ENCODE data around the gene PHACTR3.
"Not testable (repeated sequence)": the region's sequence is repeated elsewhere in the genome, so short reads cannot be mapped to it uniquely, and the experiment has no call there.

Gene PHACTR3

DNA sequence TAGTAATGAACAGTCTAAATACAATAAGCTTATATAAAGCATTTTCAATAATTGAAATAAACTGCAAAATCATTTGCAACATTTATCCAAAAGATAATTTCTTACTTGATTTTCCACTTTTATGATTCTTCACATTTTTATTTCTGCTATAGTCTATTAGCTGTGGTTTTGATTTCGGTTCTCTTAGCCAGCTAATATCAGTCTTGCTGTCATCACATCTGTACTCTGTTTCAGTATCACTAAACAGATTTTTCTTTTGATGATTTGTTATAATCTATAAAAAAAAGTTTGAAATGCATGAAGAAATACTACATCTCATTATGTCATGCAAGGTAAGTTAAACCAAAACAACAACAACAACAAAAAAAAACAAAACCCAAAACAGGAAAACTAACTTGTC, 275.9 kb downstream of the PHACTR3 start:
- Histone ChIP-seq H3K4me1 (ENCODE audit: control insufficient read depth, insufficient read depth, low read length) (no peaks in the 10 kb centered on the region), H3K9ac (ENCODE audit: low read length) (no peak overlapping the region), H3K36me3 (ENCODE audit: control insufficient read depth, insufficient read depth, low read length) (no peaks in the 10 kb centered on the region), H3K9me3 (ENCODE audit: control insufficient read depth, low read length) (no peaks in the 10 kb centered on the region), H3K4me3 (ENCODE audit: low read length) (no peak overlapping the region), H3K27me3 (ENCODE audit: control insufficient read depth, insufficient read depth, low read length) (no peaks in the 10 kb centered on the region)

GRCh38 chr20:59884494-59884893, 280.2 kb downstream of the PHACTR3 start:
- H3K27me3 ChIP-seq (ENCODE audit: control insufficient read depth, insufficient read depth, low read length): no peaks in the 10 kb centered on the region
- H3K9me3 ChIP-seq (ENCODE audit: control insufficient read depth, low read length): no peaks in the 10 kb centered on the region
- H3K9ac ChIP-seq (ENCODE audit: low read length): no peak overlapping the region
- no peaks in the 10 kb centered on the region for H3K4me1 ChIP-seq (ENCODE audit: control insufficient read depth, insufficient read depth, low read length)
- no peak overlapping the region for H3K4me3 ChIP-seq (ENCODE audit: low read length)
- no peaks in the 10 kb centered on the region for H3K36me3 ChIP-seq (ENCODE audit: control insufficient read depth, insufficient read depth, low read length)

GRCh38 chr20:59888050-59888449, 283.7 kb downstream of the PHACTR3 start:
- Histone ChIP-seq H3K27me3 (ENCODE audit: control insufficient read depth, insufficient read depth, low read length) (no peaks in the 10 kb centered on the region), H3K36me3 (ENCODE audit: control insufficient read depth, insufficient read depth, low read length) (no peaks in the 10 kb centered on the region), H3K4me3 (ENCODE audit: low read length) (no peak overlapping the region), H3K9ac (ENCODE audit: low read length) (no peak overlapping the region), H3K4me1 (ENCODE audit: control insufficient read depth, insufficient read depth, low read length) (no peaks in the 10 kb centered on the region), H3K9me3 (ENCODE audit: control insufficient read depth, low read length) (no peaks in the 10 kb centered on the region)

DNA sequence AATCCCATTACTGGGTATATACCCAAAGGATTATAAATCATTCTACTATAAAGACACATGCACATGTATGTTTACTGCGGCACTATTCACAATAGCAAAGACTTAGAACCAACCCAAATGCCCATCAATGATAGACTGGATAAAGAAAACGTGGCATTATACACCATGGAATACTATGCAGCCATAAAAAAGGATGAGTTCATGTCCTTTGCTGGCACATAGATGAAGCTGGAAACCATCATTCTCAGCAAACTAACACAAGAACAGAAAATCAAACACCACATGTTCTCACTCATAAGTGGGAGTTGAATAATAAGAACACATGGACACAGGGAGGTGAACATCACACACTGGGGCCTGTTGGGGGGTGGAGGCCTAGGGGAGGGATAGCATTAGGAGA, 285.7 kb downstream of the PHACTR3 start:
- not testable (repeated sequence) for H3K4me1 ChIP-seq (ENCODE audit: control insufficient read depth, insufficient read depth, low read length); H3K36me3 ChIP-seq (ENCODE audit: control insufficient read depth, insufficient read depth, low read length); H3K9ac ChIP-seq (ENCODE audit: low read length); H3K27me3 ChIP-seq (ENCODE audit: control insufficient read depth, insufficient read depth, low read length); H3K4me3 ChIP-seq (ENCODE audit: low read length); H3K9me3 ChIP-seq (ENCODE audit: control insufficient read depth, low read length)

DNA sequence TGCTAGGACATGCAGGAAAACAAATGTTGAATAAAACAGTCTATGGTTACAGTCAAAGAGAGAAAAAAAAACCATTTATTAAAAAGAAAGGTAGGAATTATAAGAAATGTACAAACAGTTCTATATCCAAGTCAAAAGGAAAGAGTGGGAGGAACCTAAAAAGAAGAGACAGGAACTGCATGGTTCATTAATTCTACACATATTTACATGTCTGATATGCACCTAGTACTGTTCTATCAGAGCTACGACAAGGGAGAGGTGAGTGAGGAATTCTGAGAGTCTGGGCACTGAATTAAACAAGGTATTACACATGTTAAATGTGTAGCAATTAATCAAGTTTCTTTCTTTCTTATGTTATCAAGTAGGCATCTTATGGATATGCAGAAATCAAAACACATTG, 287.2 kb downstream of the PHACTR3 start:
- H3K4me3 ChIP-seq (ENCODE audit: low read length): no peak overlapping the region
- no peaks in the 10 kb centered on the region for H3K36me3 ChIP-seq (ENCODE audit: control insufficient read depth, insufficient read depth, low read length)
- no peaks in the 10 kb centered on the region for H3K9me3 ChIP-seq (ENCODE audit: control insufficient read depth, low read length)
- no peaks in the 10 kb centered on the region for H3K4me1 ChIP-seq (ENCODE audit: control insufficient read depth, insufficient read depth, low read length)
- no peaks in the 10 kb centered on the region for H3K27me3 ChIP-seq (ENCODE audit: control insufficient read depth, insufficient read depth, low read length)
- H3K9ac ChIP-seq (ENCODE audit: low read length): no peak overlapping the region

DNA sequence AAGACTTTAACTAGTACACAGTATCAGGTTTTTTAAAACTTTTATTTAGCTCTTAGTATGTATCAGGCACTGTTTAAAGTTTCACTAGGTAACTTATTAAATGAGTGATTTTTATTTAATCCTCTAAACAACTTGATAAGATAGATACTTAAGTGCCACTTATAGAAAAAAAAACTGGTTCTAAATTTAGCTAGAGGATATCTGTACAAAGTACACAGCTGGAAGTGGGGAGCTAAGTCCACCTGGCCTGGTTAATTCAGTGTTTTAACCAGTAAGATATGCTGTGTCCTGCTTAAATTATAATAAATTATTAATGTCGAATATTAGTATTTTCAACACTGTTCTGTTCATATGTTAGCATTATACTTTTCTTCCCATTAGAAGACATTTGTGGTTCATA, 291.6 kb downstream of the PHACTR3 start:
- Histone ChIP-seq H3K27me3 (ENCODE audit: control insufficient read depth, insufficient read depth, low read length) (no peaks in the 10 kb centered on the region), H3K36me3 (ENCODE audit: control insufficient read depth, insufficient read depth, low read length) (no peaks in the 10 kb centered on the region), H3K9ac (ENCODE audit: low read length) (no peak overlapping the region), H3K4me3 (ENCODE audit: low read length) (no peak overlapping the region), H3K9me3 (ENCODE audit: control insufficient read depth, low read length) (no peaks in the 10 kb centered on the region), H3K4me1 (ENCODE audit: control insufficient read depth, insufficient read depth, low read length) (no peaks in the 10 kb centered on the region)

All from mucosa of stomach (tissue), 1 donor.